CD14-positive monocyte (primary cell): ENCODE results near the gene WWC1. TPM values are rescaled to one million over a fixed set of nuclear protein-coding genes. Genes with fewer than 3 reads are reported as not detected.

Experiments
- DNase-seq, 3 donors: peaks; one replicate each; pipeline ENCODE4 v3.0.0-alpha.2; 2011 to 2022
- H2AFZ ChIP-seq: 2 replicates; pipeline ENCODE4 v1.6.0; 2012; ENCODE audit warnings: mild to moderate bottlenecking, low read depth, low read length, inconsistent platforms; ENCODE audit not compliant: insufficient read depth, poor library complexity, severe bottlenecking
- H3K27ac ChIP-seq, 2 donors: 1 replicate in 1 of 2; 2 replicates in 1 of 2; pipeline ENCODE4 v1.5.1; 2012 to 2013; ENCODE audit warnings: low read length in 2 of 2, control low read depth in 1 of 2, inconsistent platforms in 1 of 2, low read depth in 1 of 2, mild to moderate bottlenecking in 1 of 2
- H3K27me3 ChIP-seq, 2 donors: one replicate each; pipeline versions ENCODE4 v1.6.0 to v1.6.1; 2011 to 2013; ENCODE audit warnings: low read length in 2 of 2; ENCODE audit not compliant: control insufficient read depth in 2 of 2, insufficient read depth in 2 of 2
- H3K36me3 ChIP-seq, 2 donors: replicated peaks in 1 of 2; 1 replicate in 1 of 2; 2 replicates in 1 of 2; pipeline versions ENCODE4 v1.5.1 to v1.6.1; 2012 to 2013; ENCODE audit warnings: low read length in 2 of 2, control low read depth in 1 of 2, inconsistent platforms in 1 of 2, mild to moderate bottlenecking in 1 of 2; ENCODE audit not compliant: insufficient read depth in 2 of 2, control insufficient read depth in 1 of 2
- H3K4me1 ChIP-seq, 2 donors: 1 replicate in 1 of 2; 2 replicates in 1 of 2; pipeline versions ENCODE4 v1.5.1 to v1.6.1; 2012 to 2013; ENCODE audit warnings: low read length in 2 of 2, control low read depth in 1 of 2, inconsistent platforms in 1 of 2, mild to moderate bottlenecking in 1 of 2, moderate library complexity in 1 of 2; ENCODE audit not compliant: insufficient read depth in 2 of 2, control insufficient read depth in 1 of 2
- H3K4me2 ChIP-seq: replicated peaks from 2 replicates; pipeline ENCODE3; 2012; ENCODE audit warnings: low read length, moderate library complexity, mild to moderate bottlenecking; ENCODE audit not compliant: poor library complexity, severe bottlenecking; ENCODE audit errors: extremely low read depth
- H3K4me3 ChIP-seq, 3 experiments: fragments of 200-600 bp in 1 of 3; sonication (generic) in 1 of 3; replicated peaks in 1 of 3; 1 replicate in 2 of 3; 2 replicates in 1 of 3; pipeline ENCODE4 v1.5.1; 2011 to 2013; ENCODE audit warnings: low read length in 3 of 3, mild to moderate bottlenecking in 3 of 3, control low read depth in 2 of 3, low read depth in 2 of 3, inconsistent platforms in 1 of 3, moderate library complexity in 1 of 3
- H3K79me2 ChIP-seq: 2 replicates; pipeline ENCODE4 v1.6.0; 2012; ENCODE audit warnings: mild to moderate bottlenecking, control low read depth, inconsistent platforms, low read length, moderate library complexity; ENCODE audit not compliant: insufficient read depth
- H3K9ac ChIP-seq: 2 replicates; pipeline ENCODE4 v1.6.0; 2017; ENCODE audit warnings: low read length, mild to moderate bottlenecking; ENCODE audit not compliant: insufficient read depth, poor library complexity, severe bottlenecking
- H3K9me3 ChIP-seq, 2 donors: replicated peaks in 1 of 2; 1 replicate in 1 of 2; 2 replicates in 1 of 2; pipeline versions ENCODE4 v1.5.1 to v1.6.1; 2012 to 2013; ENCODE audit warnings: low read length in 2 of 2, control low read depth in 1 of 2; ENCODE audit not compliant: control insufficient read depth in 1 of 2, insufficient read depth in 1 of 2
- H4K20me1 ChIP-seq: 2 replicates; pipeline ENCODE4 v1.6.0; 2012; ENCODE audit warnings: mild to moderate bottlenecking, low read length, control low read depth, moderate library complexity; ENCODE audit not compliant: insufficient read depth
- H3K27ac Mint-ChIP-seq, 7 donors: one replicate each; pipeline ENCODE4 v1.8.0; 2020; ENCODE audit warnings: mild to moderate bottlenecking in 7 of 7, mixed read lengths in 7 of 7, moderate library complexity in 6 of 7, inconsistent platforms in 2 of 7
- H3K27me3 Mint-ChIP-seq, 3 donors: one replicate each; pipeline ENCODE4 v1.8.0; 2021 to 2022; ENCODE audit warnings: low read depth in 3 of 3, mild to moderate bottlenecking in 3 of 3, mixed read lengths in 3 of 3, moderate library complexity in 3 of 3, inconsistent platforms in 1 of 3
- H3K36me3 Mint-ChIP-seq, 2 donors: one replicate each; pipeline ENCODE4 v1.8.0; 2020; ENCODE audit warnings: mixed read lengths in 2 of 2, inconsistent platforms in 1 of 2, mild to moderate bottlenecking in 1 of 2
- H3K4me1 Mint-ChIP-seq: one replicate; pipeline ENCODE4 v1.8.0; 2020; ENCODE audit warnings: mild to moderate bottlenecking, mixed read lengths
- H3K4me3 Mint-ChIP-seq, 2 donors: one replicate each; pipeline ENCODE4 v1.8.0; 2020; ENCODE audit warnings: mild to moderate bottlenecking in 2 of 2, mixed read lengths in 2 of 2, moderate library complexity in 1 of 2
- H3K9me3 Mint-ChIP-seq, 7 donors: one replicate each; pipeline ENCODE4 v1.8.0; 2020 to 2022; ENCODE audit warnings: mixed read lengths in 7 of 7, mild to moderate bottlenecking in 6 of 7, moderate library complexity in 6 of 7, inconsistent platforms in 2 of 7
- WGBS: methylation state at CpG from one replicate; pipeline ENCODE4 v1.1.5; 2013; ENCODE audit warnings: missing lambda C conversion rate; ENCODE audit not compliant: insufficient coverage; 5-methylcytosine and 5-hydroxymethylcytosine counted together
- intact Hi-C, 2 donors: fragments of 100-400 bp; cut with micrococcal nuclease; formaldehyde crosslinking; loops; one replicate each; pipeline versions ENCODE4 v1.15.0 to v1.15.1; 2023
- polyA plus RNA-seq, 3 donors: library from polyadenylated mRNA; depleted of rRNA in 1 of 3; unstranded in 2 of 3; stranded (reverse) in 1 of 3; fragments of 300-500 nt in 2 of 3; fragments of >200 nt in 1 of 3; fragmentation: Illumina TruSeq in 2 of 3; gene quantifications; 1 replicate in 2 of 3; 2 replicates in 1 of 3; pipeline ENCODE4 v1.2.3, GENCODE V29; 2012 to 2021
- TF ChIP-seq, protein P1 (sequence below): fragments of 200-600 bp; IDR thresholded peaks from one replicate; pipeline ENCODE4 v1.8.0; 2022; ENCODE audit warnings: antibody characterized with exemption, mild to moderate bottlenecking

WWC1 gene
- polyA plus RNA-seq, 3 donors, result not detected

DNA sequence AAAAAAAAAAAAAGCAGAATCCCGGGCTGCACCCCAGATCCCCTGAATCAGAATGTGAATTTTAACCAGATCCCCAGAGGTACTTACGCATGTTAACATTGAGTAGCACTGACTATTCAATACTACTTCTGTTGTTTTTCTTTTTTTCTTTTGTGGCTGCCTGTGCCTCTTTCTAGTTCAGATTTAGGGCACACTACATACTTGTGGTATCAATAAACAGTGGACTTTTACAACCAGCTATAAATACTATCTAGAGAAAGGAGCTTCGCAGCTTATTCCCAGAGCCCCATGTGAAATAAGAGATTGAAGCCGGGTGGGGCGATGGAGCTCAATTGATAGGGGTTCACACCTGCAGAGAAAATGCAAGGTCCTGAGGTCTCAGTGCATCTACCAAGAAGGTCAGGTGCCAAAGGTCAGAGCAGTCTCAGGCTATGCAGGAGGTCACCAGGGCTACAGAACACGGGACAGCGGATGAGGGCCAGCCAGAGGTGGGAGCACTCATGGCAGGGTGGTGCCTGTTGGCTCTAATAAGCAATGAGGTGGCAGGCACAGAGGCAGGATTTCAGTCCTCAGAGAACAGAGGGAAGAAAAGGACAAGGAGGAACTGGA lies 22.3 kb downstream of the WWC1 start:
- TF ChIP-seq, protein P1, sequence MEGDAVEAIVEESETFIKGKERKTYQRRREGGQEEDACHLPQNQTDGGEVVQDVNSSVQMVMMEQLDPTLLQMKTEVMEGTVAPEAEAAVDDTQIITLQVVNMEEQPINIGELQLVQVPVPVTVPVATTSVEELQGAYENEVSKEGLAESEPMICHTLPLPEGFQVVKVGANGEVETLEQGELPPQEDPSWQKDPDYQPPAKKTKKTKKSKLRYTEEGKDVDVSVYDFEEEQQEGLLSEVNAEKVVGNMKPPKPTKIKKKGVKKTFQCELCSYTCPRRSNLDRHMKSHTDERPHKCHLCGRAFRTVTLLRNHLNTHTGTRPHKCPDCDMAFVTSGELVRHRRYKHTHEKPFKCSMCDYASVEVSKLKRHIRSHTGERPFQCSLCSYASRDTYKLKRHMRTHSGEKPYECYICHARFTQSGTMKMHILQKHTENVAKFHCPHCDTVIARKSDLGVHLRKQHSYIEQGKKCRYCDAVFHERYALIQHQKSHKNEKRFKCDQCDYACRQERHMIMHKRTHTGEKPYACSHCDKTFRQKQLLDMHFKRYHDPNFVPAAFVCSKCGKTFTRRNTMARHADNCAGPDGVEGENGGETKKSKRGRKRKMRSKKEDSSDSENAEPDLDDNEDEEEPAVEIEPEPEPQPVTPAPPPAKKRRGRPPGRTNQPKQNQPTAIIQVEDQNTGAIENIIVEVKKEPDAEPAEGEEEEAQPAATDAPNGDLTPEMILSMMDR, result no peak
- Mint-ChIP-seq H3K27ac (no peak overlapping the region), H3K27me3 (peaks cover 0 to 8% (median under 1%) of the 10 kb centered on the region in 3 donors), H3K4me1 (peaks cover 14% of the 10 kb centered on the region), H3K9me3 (peaks cover 0 to 3% (median 0%) of the 10 kb centered on the region in 7 donors), H3K4me3 (no peak overlapping the region), H3K36me3 (no peaks in the 10 kb centered on the region)
- 90% methylated on average over 5 of the region's 7 CpGs for WGBS
- no peaks in the 10 kb centered on the region for H3K9me3 ChIP-seq
- intact Hi-C loops, result no loop called here
- no peaks in the 10 kb centered on the region for H3K4me1 ChIP-seq
- no peaks in the 10 kb centered on the region for H3K27me3 ChIP-seq
- no peaks in the 10 kb centered on the region for H3K79me2 ChIP-seq
- H3K27ac ChIP-seq, result no peak overlapping the region
- no peak for DNase-seq
- no peaks in the 10 kb centered on the region for H3K36me3 ChIP-seq
- no peak overlapping the region for H3K9ac ChIP-seq
- H3K4me2 ChIP-seq, result no peak overlapping the region
- H4K20me1 ChIP-seq, result no peaks in the 10 kb centered on the region
- H3K4me3 ChIP-seq, result no peak overlapping the region
- no peak overlapping the region for H2AFZ ChIP-seq

DNA sequence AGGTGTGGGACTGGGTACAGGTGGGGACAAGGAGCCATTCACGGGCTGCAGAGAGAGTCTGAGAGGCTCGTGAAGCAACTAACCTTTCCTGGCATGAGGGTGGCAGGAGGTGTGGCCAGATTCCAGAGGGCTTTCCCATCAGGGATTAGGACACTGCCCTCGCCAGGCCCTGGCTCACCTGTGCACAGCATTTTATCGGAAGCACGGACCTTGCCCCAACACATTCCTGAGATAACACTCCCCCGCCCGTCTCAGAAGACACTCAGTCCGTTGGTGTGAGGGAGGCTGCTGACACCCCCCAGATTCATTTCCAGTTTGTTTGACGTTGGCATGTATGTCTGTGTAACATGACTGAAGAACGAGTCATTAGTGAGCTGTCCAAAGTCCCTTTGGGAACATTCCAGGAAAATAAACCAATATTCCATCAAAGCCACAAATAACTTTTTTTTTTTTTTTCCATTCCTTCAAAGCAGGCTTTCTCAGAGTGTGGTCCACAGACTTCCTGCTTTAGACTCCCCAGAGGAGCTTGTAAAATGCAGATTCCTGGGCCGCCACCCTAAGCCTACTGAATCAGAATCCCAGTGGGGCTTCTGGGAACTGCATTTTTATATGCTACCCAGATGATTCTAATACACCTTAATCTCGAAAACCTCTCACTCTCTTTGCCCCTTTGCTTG lies 23.4 kb downstream of the WWC1 start:
- Histone ChIP-seq H3K9ac (no peak overlapping the region), H3K79me2 (no peaks in the 10 kb centered on the region), H3K9me3 (no peaks in the 10 kb centered on the region), H3K4me1 (no peaks in the 10 kb centered on the region), H4K20me1 (no peaks in the 10 kb centered on the region), H3K4me2 (no peak overlapping the region), H3K27ac (no peak overlapping the region), H3K27me3 (no peaks in the 10 kb centered on the region), H3K36me3 (no peaks in the 10 kb centered on the region), H3K4me3 (no peak overlapping the region), H2AFZ (no peak overlapping the region)
- no peak for DNase-seq
- no peak overlapping the region for H3K27ac Mint-ChIP-seq
- H3K27me3 Mint-ChIP-seq, result peaks cover 0 to 5% (median 0%) of the 10 kb centered on the region in 3 donors
- H3K4me1 Mint-ChIP-seq, result peaks cover 17% of the 10 kb centered on the region
- intact Hi-C loops, result no loop called here
- no peaks in the 10 kb centered on the region for H3K36me3 Mint-ChIP-seq
- TF ChIP-seq, protein P1, result no peak
- 97% methylated on average over 5 of the region's 12 CpGs for WGBS
- no peak overlapping the region for H3K4me3 Mint-ChIP-seq
- peaks cover 0 to 2% (median 0%) of the 10 kb centered on the region in 7 donors for H3K9me3 Mint-ChIP-seq
